ENCODE results near the gene PMS2. TPM values are rescaled to one million over a fixed set of nuclear protein-coding genes. Genes with fewer than 3 reads are reported as not detected.

PMS2 gene, protein sequence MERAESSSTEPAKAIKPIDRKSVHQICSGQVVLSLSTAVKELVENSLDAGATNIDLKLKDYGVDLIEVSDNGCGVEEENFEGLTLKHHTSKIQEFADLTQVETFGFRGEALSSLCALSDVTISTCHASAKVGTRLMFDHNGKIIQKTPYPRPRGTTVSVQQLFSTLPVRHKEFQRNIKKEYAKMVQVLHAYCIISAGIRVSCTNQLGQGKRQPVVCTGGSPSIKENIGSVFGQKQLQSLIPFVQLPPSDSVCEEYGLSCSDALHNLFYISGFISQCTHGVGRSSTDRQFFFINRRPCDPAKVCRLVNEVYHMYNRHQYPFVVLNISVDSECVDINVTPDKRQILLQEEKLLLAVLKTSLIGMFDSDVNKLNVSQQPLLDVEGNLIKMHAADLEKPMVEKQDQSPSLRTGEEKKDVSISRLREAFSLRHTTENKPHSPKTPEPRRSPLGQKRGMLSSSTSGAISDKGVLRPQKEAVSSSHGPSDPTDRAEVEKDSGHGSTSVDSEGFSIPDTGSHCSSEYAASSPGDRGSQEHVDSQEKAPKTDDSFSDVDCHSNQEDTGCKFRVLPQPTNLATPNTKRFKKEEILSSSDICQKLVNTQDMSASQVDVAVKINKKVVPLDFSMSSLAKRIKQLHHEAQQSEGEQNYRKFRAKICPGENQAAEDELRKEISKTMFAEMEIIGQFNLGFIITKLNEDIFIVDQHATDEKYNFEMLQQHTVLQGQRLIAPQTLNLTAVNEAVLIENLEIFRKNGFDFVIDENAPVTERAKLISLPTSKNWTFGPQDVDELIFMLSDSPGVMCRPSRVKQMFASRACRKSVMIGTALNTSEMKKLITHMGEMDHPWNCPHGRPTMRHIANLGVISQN
- total RNA-seq, result 12.5 and 18.7 TPM in 2 replicates

DNA sequence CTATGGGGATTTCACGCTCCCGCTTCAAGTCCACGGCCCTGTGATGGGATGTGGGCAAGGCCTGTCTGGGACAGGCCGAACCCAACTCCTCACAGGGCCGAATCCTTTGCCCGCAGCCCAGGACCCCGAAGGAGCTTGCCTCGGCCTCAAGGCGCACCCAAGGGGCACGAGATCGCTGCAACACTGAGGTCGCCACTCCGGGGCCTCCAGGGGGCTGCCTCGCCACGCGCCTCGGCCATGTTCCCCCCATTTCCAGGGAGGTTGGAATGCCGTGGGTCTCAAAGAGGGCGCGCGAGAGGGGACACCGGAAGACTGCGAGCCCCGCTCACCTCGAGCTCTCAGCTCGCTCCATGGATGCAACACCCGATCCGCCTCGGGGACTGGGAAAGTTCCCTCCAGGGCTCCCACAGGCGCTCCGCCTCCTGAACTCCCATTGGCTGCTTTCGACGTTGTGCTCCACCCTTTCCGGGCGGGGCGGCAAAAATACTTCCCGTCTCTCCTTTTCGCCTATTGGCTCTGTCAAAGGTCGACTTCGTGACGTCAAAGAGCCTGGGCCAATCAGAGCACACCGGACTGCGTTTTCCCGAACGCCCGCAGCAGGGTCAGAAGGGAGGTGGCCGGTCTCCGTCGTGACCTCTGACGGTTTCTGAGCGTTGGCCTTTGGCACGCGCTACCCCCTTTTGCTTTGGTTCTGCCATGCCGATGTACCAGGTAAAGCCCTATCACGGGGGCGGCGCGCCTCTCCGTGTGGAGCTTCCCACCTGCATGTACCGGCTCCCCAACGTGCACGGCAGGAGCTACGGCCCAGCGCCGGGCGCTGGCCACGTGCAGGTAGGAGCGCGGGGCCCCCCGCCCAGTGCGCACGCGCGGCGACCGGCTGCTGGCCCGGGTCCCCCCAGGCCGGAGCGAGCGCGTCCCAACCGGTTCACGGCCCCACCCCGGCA, at the start of gene PMS2, which contains the start of gene AIMP2:
TSS of gene PMS2 (minus strand) at position 382 of the 944 bp plus-strand sequence. CDS start at position 352, 30 bp downstream.
TSS of gene AIMP2 (plus strand) at position 605 of the 944 bp plus-strand sequence. CDS start at position 697, 92 bp downstream.

GRCh38 chr7:6030988-6031387, 22.1 kb upstream of the PMS2 start, which contains the start of gene ANKRD61:
Gene ANKRD61, plus strand, starts transcription at chr7:6031376. Its CDS starts 0 bp downstream, at chr7:6031376.

GRCh38 chr7:5970347-5970911, 38.4 kb downstream of the PMS2 start, which contains the start of gene RSPH10B:
Gene RSPH10B, minus strand, starts transcription at chr7:5970689. Its CDS starts 3,573 bp downstream, at chr7:5967116.

Other genes with a start within 250 kb of the PMS2 start
- 26.9 and 33.3 TPM in 2 replicates for gene RNF216, start 227.4 kb downstream of the PMS2 start, total RNA-seq
- gene OCM, start 128.3 kb downstream of the PMS2 start, total RNA-seq, result not detected in 2 replicates
- gene CCZ1, start 110.3 kb downstream of the PMS2 start, total RNA-seq, result 90.2 and 135 TPM in 2 replicates
- 2.1 and 8.9 TPM in 2 replicates for gene RSPH10B, start 38.4 kb downstream of the PMS2 start, total RNA-seq
- gene AIMP2, start 223 bp upstream of the PMS2 start, total RNA-seq, result 32.8 and 40.7 TPM in 2 replicates
- under 0.01 and 0.09 TPM in 2 replicates for gene ANKRD61, start 22.3 kb upstream of the PMS2 start, total RNA-seq
- 67.3 and 73.8 TPM in 2 replicates for gene EIF2AK1, start 50.1 kb upstream of the PMS2 start, total RNA-seq
- gene USP42, start 95.9 kb upstream of the PMS2 start, total RNA-seq, result 2.5 and 3.5 TPM in 2 replicates